Measurements from ENCODE around the gene DMBT1. TPM values are rescaled to one million over a fixed set of nuclear protein-coding genes. Genes with fewer than 3 reads are reported as not detected.

The DMBT1 gene
- total and polyA plus RNA-seq, 4 donors, result 0.03 TPM; not detected in 3

DNA sequence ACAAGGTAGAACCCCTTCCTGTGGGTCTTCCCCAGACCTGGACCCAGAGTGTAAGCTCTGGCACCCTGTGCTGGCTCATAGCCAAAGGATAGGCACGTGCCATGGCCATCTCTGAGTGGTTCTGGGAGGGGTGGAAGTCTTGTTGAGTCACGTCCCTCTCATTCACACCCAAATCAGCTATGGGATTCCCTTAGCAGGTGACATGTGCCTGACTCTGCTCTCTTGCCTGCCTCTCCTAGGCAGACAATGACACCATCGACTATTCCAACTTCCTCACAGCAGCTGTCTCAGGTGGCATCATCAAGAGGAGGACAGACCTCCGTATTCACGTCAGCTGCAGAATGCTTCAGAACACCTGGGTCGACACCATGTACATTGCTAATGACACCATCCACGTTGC lies 79.2 kb downstream of the DMBT1 start:
- no peak overlapping the region for H3K27ac ChIP-seq (ENCODE audit: low read depth in 1 of 2, low read length in 2 of 2)

DNA sequence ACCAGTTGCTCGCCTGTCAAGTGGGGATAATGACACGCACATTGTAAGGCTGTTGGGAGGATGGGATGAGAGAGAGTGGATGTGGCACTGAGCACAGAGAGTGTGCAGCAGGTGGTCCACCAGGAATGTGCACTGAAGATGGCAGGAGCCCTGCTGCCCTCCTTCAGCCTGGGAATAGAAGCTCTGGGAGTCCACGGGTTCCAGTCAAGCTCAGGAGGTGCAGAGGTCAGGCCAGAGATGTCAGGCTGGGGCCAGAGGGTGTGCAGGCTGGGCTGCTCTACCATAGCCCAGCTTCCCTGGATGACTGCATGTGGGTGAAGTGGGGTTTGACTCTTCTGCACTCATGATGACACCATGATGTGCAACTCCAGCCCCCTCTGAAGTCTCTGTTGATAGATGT lies 80.4 kb downstream of the DMBT1 start:
- WGBS, result 77% methylated on average over 3 of the region's 3 CpGs
- TF ChIP-seq TAF1 (conservative IDR thresholded peaks at IDR 0.05) (no peak), FOXA2 (IDR thresholded peaks at IDR 0.05) (no peak), YY1 (IDR thresholded peaks at IDR 0.05) (no peak)
- TF ChIP-seq, protein P1, sequence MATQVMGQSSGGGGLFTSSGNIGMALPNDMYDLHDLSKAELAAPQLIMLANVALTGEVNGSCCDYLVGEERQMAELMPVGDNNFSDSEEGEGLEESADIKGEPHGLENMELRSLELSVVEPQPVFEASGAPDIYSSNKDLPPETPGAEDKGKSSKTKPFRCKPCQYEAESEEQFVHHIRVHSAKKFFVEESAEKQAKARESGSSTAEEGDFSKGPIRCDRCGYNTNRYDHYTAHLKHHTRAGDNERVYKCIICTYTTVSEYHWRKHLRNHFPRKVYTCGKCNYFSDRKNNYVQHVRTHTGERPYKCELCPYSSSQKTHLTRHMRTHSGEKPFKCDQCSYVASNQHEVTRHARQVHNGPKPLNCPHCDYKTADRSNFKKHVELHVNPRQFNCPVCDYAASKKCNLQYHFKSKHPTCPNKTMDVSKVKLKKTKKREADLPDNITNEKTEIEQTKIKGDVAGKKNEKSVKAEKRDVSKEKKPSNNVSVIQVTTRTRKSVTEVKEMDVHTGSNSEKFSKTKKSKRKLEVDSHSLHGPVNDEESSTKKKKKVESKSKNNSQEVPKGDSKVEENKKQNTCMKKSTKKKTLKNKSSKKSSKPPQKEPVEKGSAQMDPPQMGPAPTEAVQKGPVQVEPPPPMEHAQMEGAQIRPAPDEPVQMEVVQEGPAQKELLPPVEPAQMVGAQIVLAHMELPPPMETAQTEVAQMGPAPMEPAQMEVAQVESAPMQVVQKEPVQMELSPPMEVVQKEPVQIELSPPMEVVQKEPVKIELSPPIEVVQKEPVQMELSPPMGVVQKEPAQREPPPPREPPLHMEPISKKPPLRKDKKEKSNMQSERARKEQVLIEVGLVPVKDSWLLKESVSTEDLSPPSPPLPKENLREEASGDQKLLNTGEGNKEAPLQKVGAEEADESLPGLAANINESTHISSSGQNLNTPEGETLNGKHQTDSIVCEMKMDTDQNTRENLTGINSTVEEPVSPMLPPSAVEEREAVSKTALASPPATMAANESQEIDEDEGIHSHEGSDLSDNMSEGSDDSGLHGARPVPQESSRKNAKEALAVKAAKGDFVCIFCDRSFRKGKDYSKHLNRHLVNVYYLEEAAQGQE (IDR thresholded peaks at IDR 0.05), result no peak

More for the DNA sequence above, 79.2 kb downstream of the DMBT1 start:
- WGBS, result 69% methylated on average over 7 of the region's 7 CpGs
- Histone ChIP-seq H3K36me3 (ENCODE audit: control insufficient read depth in 4 of 4, insufficient read depth in 3 of 4, low read depth in 1 of 4, low read length in 3 of 4) (no peaks in the 10 kb centered on the region), H3K9ac (ENCODE audit: low read depth in 1 of 2, low read length in 2 of 2) (no peak overlapping the region), H3K4me3 (ENCODE audit: low read depth in 1 of 3, low read length in 3 of 3) (no peak overlapping the region), H3K9me3 (ENCODE audit: control insufficient read depth in 4 of 4, low read length in 3 of 4) (no peaks in the 10 kb centered on the region), H3K4me1 (ENCODE audit: control insufficient read depth in 4 of 4, insufficient read depth in 4 of 4, low read length in 3 of 4) (no peaks in the 10 kb centered on the region), H3K27me3 (ENCODE audit: control insufficient read depth in 4 of 4, insufficient read depth in 4 of 4, low read length in 3 of 4) (peaks cover 0 to 2% (median 0%) of the 10 kb centered on the region in 4 donors)
- TF ChIP-seq FOXA2 (IDR thresholded peaks at IDR 0.05) (no peak), YY1 (IDR thresholded peaks at IDR 0.05) (no peak), NR2F2 (IDR thresholded peaks at IDR 0.05) (no peak), SP1 (IDR thresholded peaks at IDR 0.05) (no peak)
- TF ChIP-seq, protein P2, sequence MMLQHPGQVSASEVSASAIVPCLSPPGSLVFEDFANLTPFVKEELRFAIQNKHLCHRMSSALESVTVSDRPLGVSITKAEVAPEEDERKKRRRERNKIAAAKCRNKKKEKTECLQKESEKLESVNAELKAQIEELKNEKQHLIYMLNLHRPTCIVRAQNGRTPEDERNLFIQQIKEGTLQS (IDR thresholded peaks at IDR 0.05), result no peak
- TF ChIP-seq, protein P1 (IDR thresholded peaks at IDR 0.05), result no peak
- TF ChIP-seq, protein P3, sequence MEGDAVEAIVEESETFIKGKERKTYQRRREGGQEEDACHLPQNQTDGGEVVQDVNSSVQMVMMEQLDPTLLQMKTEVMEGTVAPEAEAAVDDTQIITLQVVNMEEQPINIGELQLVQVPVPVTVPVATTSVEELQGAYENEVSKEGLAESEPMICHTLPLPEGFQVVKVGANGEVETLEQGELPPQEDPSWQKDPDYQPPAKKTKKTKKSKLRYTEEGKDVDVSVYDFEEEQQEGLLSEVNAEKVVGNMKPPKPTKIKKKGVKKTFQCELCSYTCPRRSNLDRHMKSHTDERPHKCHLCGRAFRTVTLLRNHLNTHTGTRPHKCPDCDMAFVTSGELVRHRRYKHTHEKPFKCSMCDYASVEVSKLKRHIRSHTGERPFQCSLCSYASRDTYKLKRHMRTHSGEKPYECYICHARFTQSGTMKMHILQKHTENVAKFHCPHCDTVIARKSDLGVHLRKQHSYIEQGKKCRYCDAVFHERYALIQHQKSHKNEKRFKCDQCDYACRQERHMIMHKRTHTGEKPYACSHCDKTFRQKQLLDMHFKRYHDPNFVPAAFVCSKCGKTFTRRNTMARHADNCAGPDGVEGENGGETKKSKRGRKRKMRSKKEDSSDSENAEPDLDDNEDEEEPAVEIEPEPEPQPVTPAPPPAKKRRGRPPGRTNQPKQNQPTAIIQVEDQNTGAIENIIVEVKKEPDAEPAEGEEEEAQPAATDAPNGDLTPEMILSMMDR (IDR thresholded peaks at IDR 0.05; ENCODE audit: low read depth, low read length, missing input control), result no peak
- DNase-seq (ENCODE audit: low spot score), result no peak

More for the DNA sequence above, 80.4 kb downstream of the DMBT1 start:
- no peak for DNase-seq (ENCODE audit: low spot score)
- H3K4me3 ChIP-seq (ENCODE audit: low read depth in 1 of 3, low read length in 3 of 3), result no peak overlapping the region
- no peaks in the 10 kb centered on the region for H3K4me1 ChIP-seq (ENCODE audit: control insufficient read depth in 4 of 4, insufficient read depth in 4 of 4, low read length in 3 of 4)
- H3K9ac ChIP-seq (ENCODE audit: low read depth in 1 of 2, low read length in 2 of 2), result no peak overlapping the region
- H3K9me3 ChIP-seq (ENCODE audit: control insufficient read depth in 4 of 4, low read length in 3 of 4), result no peaks in the 10 kb centered on the region
- H3K27me3 ChIP-seq (ENCODE audit: control insufficient read depth in 4 of 4, insufficient read depth in 4 of 4, low read length in 3 of 4), result no peaks in the 10 kb centered on the region
- H3K27ac ChIP-seq (ENCODE audit: low read depth in 1 of 2, low read length in 2 of 2), result no peak overlapping the region
- H3K36me3 ChIP-seq (ENCODE audit: control insufficient read depth in 4 of 4, insufficient read depth in 3 of 4, low read depth in 1 of 4, low read length in 3 of 4), result no peaks in the 10 kb centered on the region

Data from liver (tissue), 9 donors.